ENCODE data around the gene PRAMEF33. TPM values are rescaled to one million over a fixed set of nuclear protein-coding genes. Genes with fewer than 3 reads are reported as not detected.
"Not testable (repeated sequence)": the region's sequence is repeated elsewhere in the genome, so short reads cannot be mapped to it uniquely, and the experiment has no call there.

PRAMEF33 gene
- total RNA-seq, result not detected in 2 replicates
- not detected for total RNA-seq (2013)
- not detected in 2 replicates for polyA plus RNA-seq
- polyA minus RNA-seq, result not detected in 2 replicates

- CTCF ChIA-PET, result not testable (repeated sequence)
Observed at GRCh38 chr1:13303239-13303638, at the start of gene PRAMEF33. PRAMEF33 (plus strand) TSS chr1:13303539; CDS start chr1:13305955, 2,416 bp downstream.

DNA sequence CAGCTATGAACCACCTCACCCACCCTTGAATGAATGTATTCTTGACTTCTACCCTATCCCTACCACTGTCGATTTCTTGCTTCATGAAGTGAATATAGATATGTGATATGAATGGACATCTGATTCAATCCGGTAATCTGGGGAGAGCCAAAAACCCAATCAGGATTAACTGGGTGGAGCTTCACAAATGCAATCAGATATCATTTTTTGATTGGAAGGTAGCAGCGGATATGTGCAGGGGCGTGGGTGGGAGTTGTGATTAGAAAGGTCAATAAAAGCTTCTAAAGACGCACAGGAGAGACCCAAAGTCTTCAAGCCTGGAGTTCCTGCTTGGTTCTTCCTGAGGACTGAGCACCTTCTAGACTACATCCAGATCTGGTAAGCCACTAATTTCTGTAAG, 49.4 kb upstream of the PRAMEF33 start, which contains the start of gene PRAMEF5:
Gene PRAMEF5 (plus strand): TSS at position 301 of the 400 bp plus-strand sequence. CDS start 5,071 bp downstream, outside the sequence.
- H3K27ac Mint-ChIP-seq; H3K36me3 ChIP-seq (replicated peaks in 1 of 2; ENCODE audit: control extremely low read depth in 1 of 2, control insufficient read depth in 1 of 2, extremely low read depth in 1 of 2, insufficient read depth in 2 of 2, low read length in 1 of 2); H3K27me3 ChIP-seq (replicated peaks in 1 of 4; ENCODE audit: control extremely low read depth in 1 of 4, control insufficient read depth in 3 of 4, insufficient read depth in 4 of 4, low read length in 3 of 4); ATAC-seq (ENCODE audit: low read depth); H3K79me2 ChIP-seq (ENCODE audit: control insufficient read depth, insufficient read depth, low read length); H4K20me1 ChIP-seq (ENCODE audit: control insufficient read depth, insufficient read depth, low read length, poor library complexity, severe bottlenecking); H3K27me3 Mint-ChIP-seq; H3K9me3 Mint-ChIP-seq (ENCODE audit: insufficient read depth); H2AFZ ChIP-seq (ENCODE audit: insufficient read depth, low read depth, low read length, poor library complexity, severe bottlenecking); DNase-seq; H3K27ac ChIP-seq (ENCODE audit: low read length in 2 of 2); H3K4me2 ChIP-seq (replicated peaks; ENCODE audit: low read depth, low read length, poor library complexity, severe bottlenecking); POLR2A ChIA-PET; H3K4me3 Mint-ChIP-seq; CTCF ChIA-PET; H3K4me3 ChIP-seq (ENCODE audit: control extremely low read depth in 1 of 5, extremely low read depth in 1 of 5, insufficient read depth in 1 of 5, low read depth in 2 of 5, low read length in 4 of 5); H3K9me3 ChIP-seq (ENCODE audit: control extremely low read depth in 1 of 3, control insufficient read depth in 2 of 3, insufficient read depth in 1 of 3, low read length in 2 of 3); H3K4me1 ChIP-seq (ENCODE audit: control insufficient read depth in 2 of 2, insufficient read depth in 2 of 2, low read length in 2 of 2); H3K9ac ChIP-seq (ENCODE audit: low read length); H3K4me1 Mint-ChIP-seq; intact Hi-C loops (cut with micrococcal nuclease): not testable (repeated sequence)
- WGBS (ENCODE audit: insufficient coverage), result no CpG with 5 or more reads among the region's 5 CpGs

More at GRCh38 chr1:13303239-13303638, at the start of gene PRAMEF33:
- H3K27ac ChIP-seq (ENCODE audit: low read length in 2 of 2); H3K27me3 ChIP-seq (replicated peaks in 1 of 4; ENCODE audit: control extremely low read depth in 1 of 4, control insufficient read depth in 3 of 4, insufficient read depth in 4 of 4, low read length in 3 of 4); H2AFZ ChIP-seq (ENCODE audit: insufficient read depth, low read depth, low read length, poor library complexity, severe bottlenecking); H3K79me2 ChIP-seq (ENCODE audit: control insufficient read depth, insufficient read depth, low read length); H3K9ac ChIP-seq (ENCODE audit: low read length); intact Hi-C loops (cut with micrococcal nuclease); H3K4me1 ChIP-seq (ENCODE audit: control insufficient read depth in 2 of 2, insufficient read depth in 2 of 2, low read length in 2 of 2); H3K36me3 ChIP-seq (replicated peaks in 1 of 2; ENCODE audit: control extremely low read depth in 1 of 2, control insufficient read depth in 1 of 2, extremely low read depth in 1 of 2, insufficient read depth in 2 of 2, low read length in 1 of 2); H3K4me3 Mint-ChIP-seq; H3K4me1 Mint-ChIP-seq; DNase-seq; H3K4me2 ChIP-seq (replicated peaks; ENCODE audit: low read depth, low read length, poor library complexity, severe bottlenecking); H3K9me3 ChIP-seq (ENCODE audit: control extremely low read depth in 1 of 3, control insufficient read depth in 2 of 3, insufficient read depth in 1 of 3, low read length in 2 of 3); H3K9me3 Mint-ChIP-seq (ENCODE audit: insufficient read depth); H4K20me1 ChIP-seq (ENCODE audit: control insufficient read depth, insufficient read depth, low read length, poor library complexity, severe bottlenecking); H3K27ac Mint-ChIP-seq; H3K4me3 ChIP-seq (ENCODE audit: control extremely low read depth in 1 of 5, extremely low read depth in 1 of 5, insufficient read depth in 1 of 5, low read depth in 2 of 5, low read length in 4 of 5); ATAC-seq (ENCODE audit: low read depth); POLR2A ChIA-PET; H3K27me3 Mint-ChIP-seq: not testable (repeated sequence)
- WGBS (ENCODE audit: insufficient coverage), result no CpG with 5 or more reads among the region's 1 CpG

DNA sequence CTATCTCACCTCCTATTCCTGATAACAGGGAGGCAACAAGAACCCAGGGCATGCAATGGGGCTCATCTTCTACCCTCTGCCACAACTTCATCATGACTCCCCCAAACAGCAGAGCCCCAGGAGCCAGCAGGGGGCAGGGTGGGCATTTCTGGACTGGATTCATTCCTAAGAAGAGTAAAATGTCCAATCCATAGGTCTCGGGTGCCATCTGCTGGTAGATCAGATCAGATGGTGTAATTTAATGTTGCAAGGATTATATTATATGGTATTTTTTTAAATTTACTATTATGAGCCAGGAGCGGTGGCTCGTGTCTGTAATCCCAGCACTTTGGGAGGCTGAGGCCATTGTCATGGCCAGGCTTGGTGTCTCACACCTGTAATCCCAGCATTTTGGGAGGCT, 38.2 kb upstream of the PRAMEF33 start:
- H3K9ac ChIP-seq (ENCODE audit: low read length); H4K20me1 ChIP-seq (ENCODE audit: control insufficient read depth, insufficient read depth, low read length, poor library complexity, severe bottlenecking); H3K4me1 ChIP-seq (ENCODE audit: control insufficient read depth in 2 of 2, insufficient read depth in 2 of 2, low read length in 2 of 2); H3K27me3 ChIP-seq (replicated peaks in 1 of 4; ENCODE audit: control extremely low read depth in 1 of 4, control insufficient read depth in 3 of 4, insufficient read depth in 4 of 4, low read length in 3 of 4); ATAC-seq (ENCODE audit: low read depth); CTCF ChIA-PET; DNase-seq; H3K4me1 Mint-ChIP-seq; H3K4me3 ChIP-seq (ENCODE audit: control extremely low read depth in 1 of 5, extremely low read depth in 1 of 5, insufficient read depth in 1 of 5, low read depth in 2 of 5, low read length in 4 of 5); H3K27me3 Mint-ChIP-seq; H3K27ac ChIP-seq (ENCODE audit: low read length in 2 of 2); H3K79me2 ChIP-seq (ENCODE audit: control insufficient read depth, insufficient read depth, low read length); H3K4me3 Mint-ChIP-seq; H3K9me3 ChIP-seq (ENCODE audit: control extremely low read depth in 1 of 3, control insufficient read depth in 2 of 3, insufficient read depth in 1 of 3, low read length in 2 of 3); H3K36me3 ChIP-seq (replicated peaks in 1 of 2; ENCODE audit: control extremely low read depth in 1 of 2, control insufficient read depth in 1 of 2, extremely low read depth in 1 of 2, insufficient read depth in 2 of 2, low read length in 1 of 2); H3K9me3 Mint-ChIP-seq (ENCODE audit: insufficient read depth); H3K4me2 ChIP-seq (replicated peaks; ENCODE audit: low read depth, low read length, poor library complexity, severe bottlenecking); H2AFZ ChIP-seq (ENCODE audit: insufficient read depth, low read depth, low read length, poor library complexity, severe bottlenecking); H3K27ac Mint-ChIP-seq; POLR2A ChIA-PET; intact Hi-C loops (cut with micrococcal nuclease): not testable (repeated sequence)
- WGBS (ENCODE audit: insufficient coverage), result no CpG with 5 or more reads among the region's 3 CpGs

- H3K79me2 ChIP-seq (ENCODE audit: control insufficient read depth, insufficient read depth, low read length); H3K9me3 ChIP-seq (ENCODE audit: control extremely low read depth in 1 of 3, control insufficient read depth in 2 of 3, insufficient read depth in 1 of 3, low read length in 2 of 3); H2AFZ ChIP-seq (ENCODE audit: insufficient read depth, low read depth, low read length, poor library complexity, severe bottlenecking); H3K4me1 Mint-ChIP-seq; CTCF ChIA-PET; H3K36me3 ChIP-seq (replicated peaks in 1 of 2; ENCODE audit: control extremely low read depth in 1 of 2, control insufficient read depth in 1 of 2, extremely low read depth in 1 of 2, insufficient read depth in 2 of 2, low read length in 1 of 2); H3K9me3 Mint-ChIP-seq (ENCODE audit: insufficient read depth); ATAC-seq (ENCODE audit: low read depth); H3K4me2 ChIP-seq (replicated peaks; ENCODE audit: low read depth, low read length, poor library complexity, severe bottlenecking); H3K27me3 ChIP-seq (replicated peaks in 1 of 4; ENCODE audit: control extremely low read depth in 1 of 4, control insufficient read depth in 3 of 4, insufficient read depth in 4 of 4, low read length in 3 of 4); POLR2A ChIA-PET; H3K27ac Mint-ChIP-seq; H3K9ac ChIP-seq (ENCODE audit: low read length); H3K4me3 Mint-ChIP-seq; H3K4me1 ChIP-seq (ENCODE audit: control insufficient read depth in 2 of 2, insufficient read depth in 2 of 2, low read length in 2 of 2); H3K27ac ChIP-seq (ENCODE audit: low read length in 2 of 2); H4K20me1 ChIP-seq (ENCODE audit: control insufficient read depth, insufficient read depth, low read length, poor library complexity, severe bottlenecking); H3K4me3 ChIP-seq (ENCODE audit: control extremely low read depth in 1 of 5, extremely low read depth in 1 of 5, insufficient read depth in 1 of 5, low read depth in 2 of 5, low read length in 4 of 5); H3K27me3 Mint-ChIP-seq; DNase-seq; intact Hi-C loops (cut with micrococcal nuclease): not testable (repeated sequence)
- no CpG with 5 or more reads among the region's 6 CpGs for WGBS (ENCODE audit: insufficient coverage)
Observed at GRCh38 chr1:13277016-13277415, 26.3 kb upstream of the PRAMEF33 start.
